ENCODE results near the gene PCDHB15.

PCDHB15 gene

DNA sequence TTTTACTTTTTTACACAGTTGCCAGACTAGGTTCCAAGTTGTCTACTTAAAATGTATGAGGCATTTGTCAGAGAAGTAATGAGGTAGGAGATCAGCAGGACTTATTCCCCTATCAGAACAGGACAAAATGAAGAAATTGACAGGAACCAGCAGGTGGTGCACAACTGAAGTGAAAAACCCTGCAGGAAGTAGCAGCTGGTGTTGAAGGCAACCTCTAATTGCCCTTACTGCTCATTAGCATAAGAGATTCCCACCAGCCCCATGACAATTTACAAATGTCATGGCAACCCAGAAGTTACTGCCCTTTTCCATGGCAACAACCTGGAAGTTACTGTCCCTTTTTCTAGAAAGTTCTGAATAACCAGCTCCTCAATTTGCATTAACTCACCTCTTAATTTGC, 5.4 kb downstream of the PCDHB15 start:
- DNase-seq = no peak

GRCh38 chr5:141258464-141258863, 13.3 kb downstream of the PCDHB15 start:
- DNase-seq = no peak

DNA sequence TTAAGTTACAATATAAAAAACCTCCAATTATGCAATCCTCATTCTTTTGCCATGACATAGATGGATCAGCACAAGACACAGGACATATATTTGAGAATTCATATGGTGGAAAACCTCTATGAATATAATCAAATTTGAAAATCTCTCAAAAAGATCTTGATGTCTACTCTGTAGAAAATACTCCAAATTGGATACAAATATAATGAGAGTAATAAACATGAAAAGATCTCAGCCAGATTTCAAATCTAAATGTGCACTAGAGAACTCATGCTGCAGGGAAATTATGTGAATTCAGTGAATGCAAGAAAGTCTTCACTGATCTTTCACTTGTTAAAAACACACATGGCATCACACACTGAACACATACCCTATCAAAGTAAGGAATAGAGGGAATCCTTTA, 13.8 kb downstream of the PCDHB15 start:
- no peak for DNase-seq

DNA sequence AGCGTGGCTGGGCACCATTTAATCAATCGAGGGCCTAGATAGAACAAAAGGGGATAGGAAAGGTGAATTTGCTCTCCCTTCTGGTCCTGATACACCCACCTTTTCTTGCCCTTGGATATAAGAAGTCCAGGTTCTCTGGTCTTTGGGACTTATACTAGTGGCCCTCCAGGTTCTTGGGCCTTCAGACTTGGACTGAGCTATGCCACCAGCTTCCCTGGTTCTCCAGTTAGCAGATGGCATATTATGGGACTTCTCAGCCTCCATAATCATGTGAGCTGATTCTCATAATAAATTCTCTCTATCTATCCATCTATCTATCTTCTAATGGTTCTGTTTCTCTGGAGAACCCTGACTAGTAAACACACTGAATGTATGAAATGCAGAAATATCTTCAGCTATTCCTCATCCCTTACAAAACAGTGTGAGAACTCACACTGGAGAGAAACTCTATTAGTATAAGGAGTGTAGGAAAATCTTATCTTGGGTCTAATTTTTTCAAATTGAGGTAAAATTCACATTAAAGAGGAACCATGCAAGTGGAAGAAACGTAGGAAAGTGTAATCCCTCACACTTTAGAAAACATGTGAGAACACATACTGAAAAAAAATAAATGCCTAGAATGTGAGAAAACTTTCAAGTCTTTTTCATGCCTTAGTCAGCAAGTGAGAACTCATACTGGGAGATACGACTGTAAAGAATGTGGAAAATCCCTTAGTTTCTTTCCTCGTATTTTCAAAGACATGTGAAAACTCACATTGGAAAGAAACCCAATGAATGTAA, 15.5 kb downstream of the PCDHB15 start:
- DNase-seq = no peak

GRCh38 chr5:141261238-141261546, 16.0 kb downstream of the PCDHB15 start:
- no peak for DNase-seq

- no peak for DNase-seq
These were observed 24.0 kb downstream of the PCDHB15 start for GRCh38 chr5:141269195-141269594.

DNA sequence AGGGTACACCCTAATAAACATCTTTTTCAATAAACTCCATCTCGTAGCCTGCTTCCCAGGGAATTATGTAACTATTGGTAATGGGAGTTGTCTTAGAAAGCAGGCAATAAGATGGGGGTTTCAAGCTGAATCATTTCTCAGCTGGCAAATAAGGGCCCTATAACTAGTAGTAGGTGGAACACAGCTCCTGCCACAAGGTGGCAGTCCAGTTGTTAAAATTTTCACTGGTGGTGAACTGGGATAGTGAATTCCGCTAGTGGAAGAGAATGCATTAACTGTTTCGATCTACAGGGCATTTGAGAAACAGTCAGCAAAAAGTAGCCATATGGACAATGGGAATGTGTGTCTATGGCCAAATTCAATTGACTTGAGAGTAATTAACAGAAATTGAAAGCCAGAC, 27.7 kb downstream of the PCDHB15 start:
- DNase-seq = peak; percentile 2

DNA sequence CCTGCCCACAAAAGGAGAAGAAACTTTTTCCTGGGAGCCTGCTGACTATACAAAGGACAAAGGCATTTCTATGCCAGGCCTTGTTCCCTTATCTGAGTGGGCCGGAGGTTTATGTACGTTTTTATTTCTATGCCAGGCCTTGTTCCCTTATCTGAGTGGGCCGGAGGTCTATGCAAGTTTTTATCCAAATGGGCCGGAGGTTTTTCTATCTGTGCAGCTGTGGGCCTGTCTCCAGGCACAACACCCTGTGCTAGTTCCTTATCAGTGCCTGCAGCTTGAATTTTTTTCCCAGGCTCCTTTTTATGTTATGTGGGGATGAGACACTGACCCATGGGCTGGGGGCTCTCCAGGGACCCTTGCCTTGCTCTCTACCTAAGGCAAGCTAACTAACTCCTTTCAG, 53.2 kb downstream of the PCDHB15 start:
- DNase-seq = no peak

Data from NCI-H82 (cell line).